Activated T-helper 2 cell treated with anti-CD3 and anti-CD28 coated beads, Interferon-gamma antibody, Interleukin-2, Interleukin-4, amounts not matched to agents 10 μg/mL and 5 μg/mL and 100 μg/mL, durations not matched to agents 14 hours and 24 hours and 36 hours (primary cell): ENCODE data around the gene PRR19. TPM values are rescaled to one million over a fixed set of nuclear protein-coding genes. Genes with fewer than 3 reads are reported as not detected.

Experiments
- DNase-seq: peaks from one replicate; pipeline ENCODE4 v3.0.0; 2021; ENCODE audit warnings: low spot score
- H3K27ac Mint-ChIP-seq: one replicate; pipeline ENCODE4 v1.8.0; 2021; ENCODE audit warnings: mixed read lengths
- H3K27me3 Mint-ChIP-seq: one replicate; pipeline ENCODE4 v1.8.0; 2021; ENCODE audit warnings: low read depth, mixed read lengths
- H3K36me3 Mint-ChIP-seq: one replicate; pipeline ENCODE4 v1.8.0; 2021; ENCODE audit warnings: low read depth, mixed read lengths
- H3K4me1 Mint-ChIP-seq: one replicate; pipeline ENCODE4 v1.8.0; 2021; ENCODE audit warnings: low read depth, mixed read lengths
- H3K4me3 Mint-ChIP-seq: one replicate; pipeline ENCODE4 v1.8.0; 2021; ENCODE audit warnings: low read depth, mild to moderate bottlenecking, moderate library complexity, mixed read lengths
- H3K9me3 Mint-ChIP-seq: one replicate; pipeline ENCODE4 v1.8.0; 2021; ENCODE audit warnings: mixed read lengths
- intact Hi-C: fragments of 100-400 bp; cut with micrococcal nuclease; formaldehyde crosslinking; loops from one replicate; pipeline ENCODE4 v1.15.1; 2023
- total RNA-seq: library from RNA; stranded (reverse); gene quantifications from 2 replicates; pipeline ENCODE4 v1.2.3, GENCODE V29; 2022

PRR19 gene
- total RNA-seq, 1 donor from 2014 or later, result 0.91 TPM

- Mint-ChIP-seq H3K4me1 (peaks cover 40% of the 10 kb centered on the region), H3K27ac (no peak overlapping the region), H3K36me3 (peaks cover 48% of the 10 kb centered on the region), H3K4me3 (no peak overlapping the region), H3K9me3 (no peaks in the 10 kb centered on the region), H3K27me3 (no peaks in the 10 kb centered on the region)
- DNase-seq, result no peak
- intact Hi-C loops, result no loop called here
Measured at GRCh38 chr19:42274065-42274682, 27.8 kb upstream of the PRR19 start.

GRCh38 chr19:42275103-42275502 lies 26.8 kb upstream of the PRR19 start:
- Mint-ChIP-seq H3K9me3 (no peaks in the 10 kb centered on the region), H3K36me3 (peaks cover 51% of the 10 kb centered on the region), H3K27ac (peak overlapping the region; percentile 67), H3K27me3 (no peaks in the 10 kb centered on the region), H3K4me3 (no peak overlapping the region), H3K4me1 (peaks cover 41% of the 10 kb centered on the region)
- no peak for DNase-seq
- intact Hi-C loops, result no loop called here

DNA sequence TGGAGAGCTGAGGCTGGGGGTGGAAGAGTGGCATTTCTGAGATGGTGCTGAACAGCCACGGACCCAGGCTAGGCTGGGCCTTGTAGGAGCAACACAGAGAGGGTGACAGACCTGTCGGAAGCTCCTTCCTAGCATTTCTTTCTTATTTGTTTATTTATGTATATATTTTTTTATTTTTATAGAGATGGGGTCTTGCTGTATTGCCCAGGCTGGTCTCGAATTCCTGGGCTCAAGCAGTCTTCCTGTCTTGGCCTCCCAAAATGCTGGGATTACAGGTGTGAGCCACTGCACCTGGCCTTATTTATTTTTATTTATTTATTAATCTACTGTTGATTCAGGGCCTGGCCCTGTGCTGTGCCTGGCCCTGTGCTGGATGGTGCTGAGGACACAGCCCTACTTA lies 26.4 kb upstream of the PRR19 start:
- Mint-ChIP-seq H3K4me1 (peaks cover 37% of the 10 kb centered on the region), H3K9me3 (no peaks in the 10 kb centered on the region), H3K36me3 (peaks cover 48% of the 10 kb centered on the region), H3K27me3 (no peaks in the 10 kb centered on the region), H3K4me3 (no peak overlapping the region), H3K27ac (peak overlapping the region; percentile 74)
- intact Hi-C loops, result no loop called here
- DNase-seq, result no peak

DNA sequence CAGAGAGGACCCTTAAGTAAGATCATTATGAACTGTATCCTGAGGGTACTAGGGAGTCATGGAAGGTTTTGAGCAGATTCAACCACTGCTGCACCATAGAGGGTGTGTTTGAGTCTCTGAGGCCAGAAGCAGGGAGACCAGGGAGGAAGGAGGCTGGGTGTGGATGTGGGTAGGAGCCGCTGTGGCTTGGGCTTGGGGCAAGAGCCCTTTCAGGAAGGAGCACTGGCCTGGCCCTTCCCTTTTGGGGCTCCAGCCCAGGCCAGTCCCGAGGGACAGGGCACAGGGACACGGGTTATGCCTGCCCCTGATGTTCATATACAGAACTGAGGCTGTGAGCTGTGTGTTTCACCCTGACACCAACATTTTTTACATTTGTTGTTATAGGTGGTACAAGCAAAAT lies 25.6 kb upstream of the PRR19 start:
- intact Hi-C loops, result no loop called here
- Mint-ChIP-seq H3K4me1 (peaks cover 34% of the 10 kb centered on the region), H3K36me3 (peaks cover 43% of the 10 kb centered on the region)

DNA sequence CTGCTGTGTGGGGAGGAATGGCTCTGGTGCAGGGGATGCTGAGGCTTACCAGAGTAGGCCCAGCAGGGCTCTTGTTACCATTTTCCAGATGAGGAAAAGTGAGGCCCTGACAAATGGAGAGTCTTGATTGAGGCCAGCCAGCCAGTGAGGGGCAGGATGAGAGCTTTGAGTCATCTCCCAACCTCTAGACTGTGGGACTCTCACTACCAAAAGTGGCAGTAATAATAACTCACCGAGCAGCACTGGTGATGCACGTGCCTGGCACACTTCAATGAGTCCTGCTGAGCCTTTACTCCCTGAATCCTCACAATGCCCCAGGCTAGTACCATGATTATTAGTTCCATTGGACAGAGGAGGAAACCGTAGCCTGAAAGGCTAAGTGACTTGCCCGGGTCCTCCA lies 25.1 kb upstream of the PRR19 start:
- peaks cover 38% of the 10 kb centered on the region for H3K36me3 Mint-ChIP-seq

More for the DNA sequence above, 25.6 kb upstream of the PRR19 start:
- H3K9me3 Mint-ChIP-seq, result no peaks in the 10 kb centered on the region
- H3K4me3 Mint-ChIP-seq, result peak overlapping the region; percentile 0
- peak overlapping the region; percentile 74 for H3K27ac Mint-ChIP-seq
- DNase-seq, result no peak
- no peaks in the 10 kb centered on the region for H3K27me3 Mint-ChIP-seq

GRCh38 chr19:42277821-42278451 lies 24.0 kb upstream of the PRR19 start:
- peaks cover 38% of the 10 kb centered on the region for H3K36me3 Mint-ChIP-seq
- DNase-seq, result no peak
- H3K4me3 Mint-ChIP-seq, result no peak overlapping the region
- peaks cover 42% of the 10 kb centered on the region for H3K4me1 Mint-ChIP-seq
- intact Hi-C loops, result no loop called here
- no peaks in the 10 kb centered on the region for H3K9me3 Mint-ChIP-seq
- peak overlapping the region; percentile 36 for H3K27ac Mint-ChIP-seq
- no peaks in the 10 kb centered on the region for H3K27me3 Mint-ChIP-seq

More for the DNA sequence above, 25.1 kb upstream of the PRR19 start:
- Mint-ChIP-seq H3K4me3 (no peak overlapping the region), H3K4me1 (peaks cover 34% of the 10 kb centered on the region), H3K9me3 (no peaks in the 10 kb centered on the region), H3K27ac (peak overlapping the region; percentile 46), H3K27me3 (no peaks in the 10 kb centered on the region)
- DNase-seq, result no peak
- intact Hi-C loops, result no loop called here

- peak overlapping the region; percentile 91 for H3K4me3 Mint-ChIP-seq
- no peaks in the 10 kb centered on the region for H3K9me3 Mint-ChIP-seq
- peaks cover 33% of the 10 kb centered on the region for H3K36me3 Mint-ChIP-seq
- peaks cover 42% of the 10 kb centered on the region for H3K4me1 Mint-ChIP-seq
- intact Hi-C loops, result loop anchor here (1.0 kb wide), 1 partner anchor 8 kb away; no protein-coding TSS in a partner anchor
- H3K27ac Mint-ChIP-seq, result peak overlapping the region; percentile 93
- H3K27me3 Mint-ChIP-seq, result no peaks in the 10 kb centered on the region
- no peak for DNase-seq
Measured at GRCh38 chr19:42278452-42279154, 23.3 kb upstream of the PRR19 start.

GRCh38 chr19:42279155-42279901 lies 22.6 kb upstream of the PRR19 start:
- DNase-seq, result no peak
- Mint-ChIP-seq H3K27ac (peak overlapping the region; percentile 93), H3K36me3 (peaks cover 28% of the 10 kb centered on the region), H3K27me3 (no peaks in the 10 kb centered on the region), H3K4me3 (peak overlapping the region; percentile 91), H3K9me3 (no peaks in the 10 kb centered on the region), H3K4me1 (peaks cover 42% of the 10 kb centered on the region)
- intact Hi-C loops, result loop anchor here (1.0 kb wide), 1 partner anchor 9 kb away; no protein-coding TSS in a partner anchor

- peak; percentile 86 for DNase-seq
- peak overlapping the region; percentile 91 for H3K4me3 Mint-ChIP-seq
- peak overlapping the region; percentile 93 for H3K27ac Mint-ChIP-seq
- H3K27me3 Mint-ChIP-seq, result no peaks in the 10 kb centered on the region
- no peaks in the 10 kb centered on the region for H3K9me3 Mint-ChIP-seq
- intact Hi-C loops, result loop anchor here (1.0 kb wide), 1 partner anchor 10 kb away; no protein-coding TSS in a partner anchor
- peaks cover 19% of the 10 kb centered on the region for H3K36me3 Mint-ChIP-seq
- H3K4me1 Mint-ChIP-seq, result peaks cover 44% of the 10 kb centered on the region
Measured at GRCh38 chr19:42279902-42280814, 21.8 kb upstream of the PRR19 start.

DNA sequence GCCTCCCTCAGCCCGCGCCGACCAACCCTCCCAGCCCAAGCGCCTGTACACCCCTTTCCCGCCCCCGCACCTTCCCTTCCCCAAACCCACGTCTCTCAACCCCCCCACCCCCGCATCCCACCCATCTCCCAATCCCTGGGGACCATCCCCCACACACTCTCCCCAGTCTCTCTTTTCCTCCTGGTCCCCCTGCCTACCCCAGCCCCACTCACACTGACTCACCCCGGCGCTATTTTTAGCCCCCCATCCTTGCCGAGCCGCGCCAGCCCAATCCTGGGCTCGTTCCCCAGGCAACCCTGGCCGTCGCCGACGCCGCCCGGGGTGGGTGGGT lies 21.2 kb upstream of the PRR19 start:
- Mint-ChIP-seq H3K36me3 (peaks cover 16% of the 10 kb centered on the region), H3K4me3 (peak overlapping the region; percentile 78), H3K27ac (peak overlapping the region; percentile 16), H3K4me1 (peaks cover 46% of the 10 kb centered on the region), H3K27me3 (no peaks in the 10 kb centered on the region), H3K9me3 (no peaks in the 10 kb centered on the region)
- intact Hi-C loops, result no loop called here
- no peak for DNase-seq

GRCh38 chr19:42281146-42281826 lies 20.6 kb upstream of the PRR19 start:
- Mint-ChIP-seq H3K27me3 (no peaks in the 10 kb centered on the region), H3K4me1 (peaks cover 46% of the 10 kb centered on the region), H3K4me3 (peak overlapping the region; percentile 78), H3K27ac (peak overlapping the region; percentile 89), H3K9me3 (no peaks in the 10 kb centered on the region), H3K36me3 (peaks cover 16% of the 10 kb centered on the region)
- DNase-seq, result no peak
- intact Hi-C loops, result no loop called here
